GM23338 (cell line): Measurements from ENCODE around the gene FAM13B. TPM values are rescaled to one million over a fixed set of nuclear protein-coding genes. Genes with fewer than 3 reads are reported as not detected.

ENCODE experiments used
- ATAC-seq: fragments of 200-7000 bp; cut with Tn5 transposase; 3 replicates; pipeline ENCODE4 v1.9.1; 2020
- DNase-seq: peaks from one replicate; pipeline ENCODE4 v3.0.0-alpha.2; 2015; ENCODE audit warnings: low spot score
- H2AFZ ChIP-seq: fragments of 200-600 bp; sonication (generic); 2 replicates; pipeline ENCODE4 v1.8.0; 2016; ENCODE audit warnings: antibody characterized with exemption, mild to moderate bottlenecking, moderate library complexity
- H3F3A ChIP-seq: fragments of 200-600 bp; sonication (generic); replicated peaks from 2 replicates; pipeline ENCODE4 v1.8.0; 2017; ENCODE audit warnings: antibody characterized with exemption, mixed run types, low read depth
- H3K27ac ChIP-seq: fragments of 200-600 bp; sonication (generic); 2 replicates; pipeline ENCODE4 v1.6.1; 2016; ENCODE audit warnings: low read depth
- H3K27me3 ChIP-seq: fragments of 200-600 bp; sonication (generic); 2 replicates; pipeline ENCODE4 v1.8.0; 2016; ENCODE audit warnings: mild to moderate bottlenecking, mixed run types, moderate library complexity; ENCODE audit not compliant: insufficient read depth
- H3K36me3 ChIP-seq: fragments of 200-600 bp; sonication (generic); 2 replicates; pipeline ENCODE4 v1.8.0; 2016; ENCODE audit warnings: mild to moderate bottlenecking; ENCODE audit not compliant: insufficient read depth
- H3K4me1 ChIP-seq: fragments of 200-600 bp; sonication (generic); 2 replicates; pipeline ENCODE4 v1.8.0; 2016; ENCODE audit warnings: mild to moderate bottlenecking, moderate library complexity; ENCODE audit not compliant: insufficient read depth
- H3K4me2 ChIP-seq: fragments of 200-600 bp; sonication (generic); 2 replicates; pipeline ENCODE4 v1.7.1; 2017; ENCODE audit warnings: mixed run types
- H3K4me3 ChIP-seq: fragments of 200-600 bp; sonication (generic); 2 replicates; pipeline ENCODE4 v1.6.1; 2016; ENCODE audit warnings: mixed run types
- H3K79me2 ChIP-seq: fragments of 200-600 bp; sonication (generic); replicated peaks from 2 replicates; pipeline ENCODE4 v1.8.0; 2017; ENCODE audit warnings: mild to moderate bottlenecking; ENCODE audit not compliant: insufficient read depth
- H3K9me2 ChIP-seq: fragments of 200-600 bp; sonication (generic); 2 replicates; pipeline ENCODE4 v1.8.0; 2017; ENCODE audit not compliant: insufficient read depth
- H4K20me1 ChIP-seq: fragments of 200-600 bp; sonication (generic); replicated peaks from 2 replicates; pipeline ENCODE4 v1.8.0; 2017; ENCODE audit warnings: mild to moderate bottlenecking; ENCODE audit not compliant: insufficient read depth
- H3K27ac Mint-ChIP-seq: 2 replicates; pipeline ENCODE4 v1.8.0; 2020; ENCODE audit warnings: inconsistent platforms, mild to moderate bottlenecking, moderate library complexity, mixed read lengths
- H3K27me3 Mint-ChIP-seq: 3 replicates; pipeline ENCODE4 v1.8.0; 2022; ENCODE audit warnings: low read depth, mild to moderate bottlenecking, moderate library complexity, mixed read lengths, inconsistent platforms; ENCODE audit not compliant: insufficient read depth, poor library complexity
- H3K36me3 Mint-ChIP-seq: 3 replicates; pipeline ENCODE4 v1.8.0; 2021; ENCODE audit warnings: low read depth, mild to moderate bottlenecking, inconsistent platforms, moderate library complexity, mixed read lengths
- H3K4me1 Mint-ChIP-seq: 3 replicates; pipeline ENCODE4 v1.8.0; 2020; ENCODE audit warnings: mild to moderate bottlenecking, inconsistent platforms, mixed read lengths
- H3K4me3 Mint-ChIP-seq: 3 replicates; pipeline ENCODE4 v1.8.0; 2021; ENCODE audit warnings: moderate library complexity, mild to moderate bottlenecking, inconsistent platforms, mixed read lengths
- H3K9me3 Mint-ChIP-seq: 3 replicates; pipeline ENCODE4 v1.8.0; 2020; ENCODE audit warnings: moderate library complexity, mild to moderate bottlenecking, inconsistent platforms, mixed read lengths
- CTCF ChIP-seq, 2 experiments: fragments of 200-600 bp in 1 of 2; sonication (generic) in 1 of 2; conservative IDR thresholded peaks; 2 replicates each; pipeline versions ENCODE4 v1.5.1 to v1.6.1; 2016 to 2017; ENCODE audit warnings: antibody characterized with exemption in 2 of 2, low read depth in 2 of 2, mild to moderate bottlenecking in 2 of 2, moderate library complexity in 1 of 2
- EZH2 ChIP-seq: fragments of 200-600 bp; sonication (generic); IDR thresholded peaks from one replicate; pipeline ENCODE4 v1.8.0; 2017; ENCODE audit warnings: antibody characterized with exemption, mild to moderate bottlenecking, low read depth; ENCODE audit not compliant: unreplicated experiment
- EZH2phosphoT487 ChIP-seq: fragments of 200-600 bp; sonication (generic); IDR thresholded peaks from one replicate; pipeline ENCODE4 v1.8.1; 2018; ENCODE audit warnings: antibody characterized with exemption; ENCODE audit not compliant: unreplicated experiment
- JUNB ChIP-seq: IDR thresholded peaks from one replicate; pipeline ENCODE4 v1.6.1; 2016; ENCODE audit warnings: antibody characterized with exemption; ENCODE audit not compliant: unreplicated experiment
- NANOG ChIP-seq: IDR thresholded peaks from 2 replicates; pipeline ENCODE4 v1.6.1; 2016; ENCODE audit warnings: antibody characterized with exemption, borderline replicate concordance
- POLR2AphosphoS5 ChIP-seq: IDR thresholded peaks from 2 replicates; pipeline ENCODE4 v1.6.1; 2016; ENCODE audit warnings: antibody characterized with exemption, low read depth
- REST ChIP-seq: IDR thresholded peaks from one replicate; pipeline ENCODE4 v1.6.1; 2018; ENCODE audit warnings: antibody characterized with exemption; ENCODE audit not compliant: unreplicated experiment
- ZNF462 ChIP-seq: fragments of 250-450 bp; sonication (Bioruptor Pico); IDR thresholded peaks from 2 replicates; pipeline ENCODE4 v1.5.0; 2020; ENCODE audit warnings: mild to moderate bottlenecking, moderate library complexity
- polyA plus RNA-seq: library from polyadenylated mRNA; unstranded; fragments of >200 nt; fragmentation: Nextera tagmentation; extraction: Ambion mirVana; gene quantifications from 2 replicates; pipeline ENCODE4 v1.2.1, GENCODE V29; 2016
- total RNA-seq: library from RNA; depleted of rRNA; stranded (reverse); fragments of >200 nt; shearing (Covaris generic); gene quantifications from 2 replicates; pipeline ENCODE4 v1.2.3, GENCODE V29; 2014

The FAM13B gene
- total and polyA plus RNA-seq, 2 experiments from 2014 or later, result 12.9 to 30.2 TPM

- Histone ChIP-seq H3K27ac (peak overlapping the region; percentile 97; the same call in 1 of the 2 replicates), H3K27me3 (no peaks in the 10 kb centered on the region), H3K9me2 (no peaks in the 10 kb centered on the region), H2AFZ (peak overlapping the region; percentile 94; the same call in 1 of the 2 replicates), H4K20me1 (peaks cover 30% of the 10 kb centered on the region), H3K4me1 (peaks cover 23% of the 10 kb centered on the region), H3K36me3 (peaks cover 3% of the 10 kb centered on the region; the same call in 1 of the 2 replicates), H3K4me2 (peak overlapping the region; percentile 87), H3K79me2 (peaks cover 34% of the 10 kb centered on the region), H3F3A (no peaks in the 10 kb centered on the region; the same call in none of the 2 replicates), H3K4me3 (peak overlapping the region; percentile 77)
- Mint-ChIP-seq H3K27ac (no peak overlapping the region), H3K9me3 (no peaks in the 10 kb centered on the region; the same call in 2 of the 3 replicates), H3K4me3 (peak overlapping the region; percentile 95), H3K36me3 (peaks cover 8% of the 10 kb centered on the region; the same call in 2 of the 3 replicates), H3K27me3 (peaks cover 15% of the 10 kb centered on the region), H3K4me1 (peaks cover 38% of the 10 kb centered on the region)
- no peak for TF ChIP-seq REST
- TF ChIP-seq EZH2, result no peak
- TF ChIP-seq JUNB, result no peak
- no peak for TF ChIP-seq CTCF (conservative IDR thresholded peaks at IDR 0.05; ENCODE audit: low read depth in 2 of 2)
- no peak for TF ChIP-seq NANOG
- TF ChIP-seq EZH2phosphoT487, result no peak
- no peak for TF ChIP-seq ZNF462
- no peak for TF ChIP-seq POLR2AphosphoS5
- ATAC-seq (no peak), DNase-seq (no peak)
Measured at GRCh38 chr5:138033907-138034306, 1.0 kb upstream of the FAM13B start.
